Fibroblast of lung (primary cell): ENCODE data around the gene PGGHG.

Experiments used
- EZH2 ChIP-seq: IDR thresholded peaks from 2 replicates; pipeline ENCODE4 v1.5.1; 2012; ENCODE audit warnings: low read length, control low read depth, mild to moderate bottlenecking; ENCODE audit errors: missing control alignments
- TF ChIP-seq, protein P1 (sequence below), 2 donors: IDR thresholded peaks in 1 of 2; conservative IDR thresholded peaks in 1 of 2; 1 replicate in 1 of 2; 2 replicates in 1 of 2; pipeline ENCODE4 v1.5.1; 2011 to 2012; ENCODE audit warnings: low read length in 2 of 2, control low read depth in 1 of 2, inconsistent platforms in 1 of 2, low read depth in 1 of 2, mild to moderate bottlenecking in 1 of 2

DNA sequence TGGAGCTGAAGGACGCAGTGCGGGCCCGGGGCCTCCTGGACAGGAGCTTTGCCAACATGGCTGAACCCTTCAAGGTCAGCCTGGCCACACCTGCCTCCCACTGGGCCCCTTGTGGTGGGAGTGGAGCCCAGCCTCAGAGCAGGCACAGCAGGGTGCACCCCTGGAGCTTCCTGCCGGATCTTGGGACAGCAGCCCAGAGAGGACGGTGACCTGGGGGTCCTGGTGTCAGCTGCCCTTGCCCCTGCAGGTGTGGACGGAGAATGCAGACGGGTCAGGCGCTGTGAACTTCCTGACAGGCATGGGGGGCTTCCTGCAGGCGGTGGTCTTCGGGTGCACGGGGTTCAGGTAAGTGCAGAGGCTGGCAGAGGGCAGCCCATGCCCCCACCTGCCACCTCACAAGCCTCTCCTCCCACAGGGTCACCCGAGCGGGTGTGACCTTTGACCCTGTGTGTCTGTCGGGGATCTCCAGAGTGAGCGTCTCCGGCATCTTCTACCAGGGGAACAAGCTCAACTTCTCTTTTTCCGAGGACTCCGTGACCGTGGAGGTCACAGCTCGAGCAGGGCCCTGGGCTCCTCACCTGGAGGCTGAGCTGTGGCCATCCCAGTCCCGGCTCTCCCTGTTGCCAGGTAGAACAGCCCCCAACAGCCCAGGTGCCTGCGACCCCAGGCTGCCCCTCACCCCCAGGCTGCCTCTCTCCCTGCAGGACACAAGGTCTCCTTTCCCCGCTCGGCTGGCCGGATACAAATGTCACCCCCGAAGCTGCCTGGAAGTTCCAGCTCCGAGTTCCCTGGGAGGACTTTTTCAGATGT lies 5.1 kb downstream of the PGGHG start:
- TF ChIP-seq, protein P1, sequence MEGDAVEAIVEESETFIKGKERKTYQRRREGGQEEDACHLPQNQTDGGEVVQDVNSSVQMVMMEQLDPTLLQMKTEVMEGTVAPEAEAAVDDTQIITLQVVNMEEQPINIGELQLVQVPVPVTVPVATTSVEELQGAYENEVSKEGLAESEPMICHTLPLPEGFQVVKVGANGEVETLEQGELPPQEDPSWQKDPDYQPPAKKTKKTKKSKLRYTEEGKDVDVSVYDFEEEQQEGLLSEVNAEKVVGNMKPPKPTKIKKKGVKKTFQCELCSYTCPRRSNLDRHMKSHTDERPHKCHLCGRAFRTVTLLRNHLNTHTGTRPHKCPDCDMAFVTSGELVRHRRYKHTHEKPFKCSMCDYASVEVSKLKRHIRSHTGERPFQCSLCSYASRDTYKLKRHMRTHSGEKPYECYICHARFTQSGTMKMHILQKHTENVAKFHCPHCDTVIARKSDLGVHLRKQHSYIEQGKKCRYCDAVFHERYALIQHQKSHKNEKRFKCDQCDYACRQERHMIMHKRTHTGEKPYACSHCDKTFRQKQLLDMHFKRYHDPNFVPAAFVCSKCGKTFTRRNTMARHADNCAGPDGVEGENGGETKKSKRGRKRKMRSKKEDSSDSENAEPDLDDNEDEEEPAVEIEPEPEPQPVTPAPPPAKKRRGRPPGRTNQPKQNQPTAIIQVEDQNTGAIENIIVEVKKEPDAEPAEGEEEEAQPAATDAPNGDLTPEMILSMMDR (conservative IDR thresholded peaks at IDR 0.05 in 1 of 2, IDR thresholded peaks at IDR 0.05 in 1 of 2; ENCODE audit: low read depth in 1 of 2, low read length in 2 of 2): no peak
- no peak for TF ChIP-seq EZH2
